ENCODE measurements around the gene OR6C70. TPM values are rescaled to one million over a fixed set of nuclear protein-coding genes. Genes with fewer than 3 reads are reported as not detected.
"Not testable (repeated sequence)": the region's sequence is repeated elsewhere in the genome, so short reads cannot be mapped to it uniquely, and the experiment has no call there.

Gene OR6C70
- total RNA-seq, 1 donor from 2014 or later: not detected

DNA sequence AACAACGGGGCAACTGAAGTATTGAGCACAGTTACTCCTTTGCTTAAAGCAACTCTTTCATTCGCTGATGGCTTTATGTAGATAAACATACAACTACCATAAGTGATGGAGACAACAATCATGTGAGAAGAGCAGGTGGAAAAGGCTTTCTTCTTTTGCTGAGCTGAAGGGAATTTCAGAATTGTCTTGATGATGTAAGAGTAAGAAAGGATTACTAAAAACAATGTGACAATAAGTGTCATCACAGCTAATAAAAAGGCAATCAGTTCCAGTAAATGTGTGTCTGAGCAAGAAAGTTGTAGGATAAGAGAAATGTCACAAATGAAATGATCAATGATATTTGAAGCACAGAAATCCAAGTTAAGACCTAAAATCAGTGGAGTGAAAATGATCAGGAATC lies 647 bp downstream of the OR6C70 start:
- TF ChIP-seq CTCF (IDR thresholded peaks at IDR 0.05; ENCODE audit: unreplicated experiment): no peak
- Mint-ChIP-seq H3K4me1 (ENCODE audit: unreplicated experiment) (peaks cover 4% of the 10 kb centered on the region), H3K27ac (ENCODE audit: unreplicated experiment) (no peak overlapping the region), H3K27me3 (ENCODE audit: unreplicated experiment) (no peaks in the 10 kb centered on the region), H3K9me3 (ENCODE audit: unreplicated experiment) (no peaks in the 10 kb centered on the region), H3K36me3 (ENCODE audit: low read depth, unreplicated experiment) (no peaks in the 10 kb centered on the region), H3K4me3 (ENCODE audit: unreplicated experiment) (no peak overlapping the region)
- DNase-seq (ENCODE audit: low spot score): no peak

GRCh38 chr12:55467836-55468235 lies 2.1 kb downstream of the OR6C70 start:
- Mint-ChIP-seq H3K4me1 (ENCODE audit: unreplicated experiment) (peaks cover 4% of the 10 kb centered on the region), H3K27ac (ENCODE audit: unreplicated experiment) (no peak overlapping the region), H3K27me3 (ENCODE audit: unreplicated experiment) (no peaks in the 10 kb centered on the region), H3K9me3 (ENCODE audit: unreplicated experiment) (no peaks in the 10 kb centered on the region), H3K36me3 (ENCODE audit: low read depth, unreplicated experiment) (no peaks in the 10 kb centered on the region), H3K4me3 (ENCODE audit: unreplicated experiment) (no peak overlapping the region)
- no peak for DNase-seq (ENCODE audit: low spot score)
- TF ChIP-seq CTCF (IDR thresholded peaks at IDR 0.05; ENCODE audit: unreplicated experiment): no peak

- H3K9me3 Mint-ChIP-seq (ENCODE audit: unreplicated experiment); H3K36me3 Mint-ChIP-seq (ENCODE audit: low read depth, unreplicated experiment); H3K4me1 Mint-ChIP-seq (ENCODE audit: unreplicated experiment); H3K27ac Mint-ChIP-seq (ENCODE audit: unreplicated experiment); H3K27me3 Mint-ChIP-seq (ENCODE audit: unreplicated experiment); H3K4me3 Mint-ChIP-seq (ENCODE audit: unreplicated experiment); DNase-seq (ENCODE audit: low spot score): not testable (repeated sequence)
Measured at GRCh38 chr12:55464926-55465325, 5.0 kb downstream of the OR6C70 start.

GRCh38 chr12:55448825-55449224 lies 21.1 kb downstream of the OR6C70 start:
- Mint-ChIP-seq H3K9me3 (ENCODE audit: unreplicated experiment) (no peaks in the 10 kb centered on the region), H3K4me3 (ENCODE audit: unreplicated experiment) (no peak overlapping the region), H3K4me1 (ENCODE audit: unreplicated experiment) (peaks cover 3% of the 10 kb centered on the region), H3K27me3 (ENCODE audit: unreplicated experiment) (no peaks in the 10 kb centered on the region), H3K27ac (ENCODE audit: unreplicated experiment) (no peak overlapping the region), H3K36me3 (ENCODE audit: low read depth, unreplicated experiment) (no peaks in the 10 kb centered on the region)
- TF ChIP-seq CTCF (IDR thresholded peaks at IDR 0.05; ENCODE audit: unreplicated experiment): no peak
- DNase-seq (ENCODE audit: low spot score): no peak

DNA sequence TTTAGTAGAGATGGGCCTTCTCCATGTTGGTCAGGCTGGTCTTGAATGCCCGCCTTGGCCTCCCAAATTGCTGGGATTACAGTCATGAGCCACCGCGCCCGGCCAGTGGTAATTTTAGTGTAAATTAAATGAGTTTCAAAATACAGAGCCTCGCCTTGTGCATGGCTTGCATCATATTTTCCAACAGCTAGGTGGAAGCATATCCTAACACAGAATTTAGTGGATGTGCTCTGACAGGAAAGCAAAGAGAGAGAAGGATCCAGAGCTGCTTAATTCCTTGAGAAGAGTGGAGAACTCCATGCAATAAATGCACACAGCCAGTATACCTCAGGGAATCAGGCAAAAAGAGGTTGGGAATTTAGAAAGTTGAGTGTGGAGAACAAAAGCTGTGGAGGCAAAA lies 23.6 kb downstream of the OR6C70 start:
- no peaks in the 10 kb centered on the region for H3K9me3 Mint-ChIP-seq (ENCODE audit: unreplicated experiment)

More for the DNA sequence above, 23.6 kb downstream of the OR6C70 start:
- peaks cover 3% of the 10 kb centered on the region for H3K4me1 Mint-ChIP-seq (ENCODE audit: unreplicated experiment)
- no peak for DNase-seq (ENCODE audit: low spot score)
- no peak overlapping the region for H3K4me3 Mint-ChIP-seq (ENCODE audit: unreplicated experiment)
- TF ChIP-seq CTCF (IDR thresholded peaks at IDR 0.05; ENCODE audit: unreplicated experiment): no peak
- no peaks in the 10 kb centered on the region for H3K36me3 Mint-ChIP-seq (ENCODE audit: low read depth, unreplicated experiment)
- no peak overlapping the region for H3K27ac Mint-ChIP-seq (ENCODE audit: unreplicated experiment)
- no peaks in the 10 kb centered on the region for H3K27me3 Mint-ChIP-seq (ENCODE audit: unreplicated experiment)
